Upper lobe of left lung (tissue), 6 donors: ENCODE data around the gene THYN1. TPM values are rescaled to one million over a fixed set of nuclear protein-coding genes. Genes with fewer than 3 reads are reported as not detected.
A peak's percentile ranks its signal among the peaks of the same experiment; 100 is the strongest.

Experiments used
- ATAC-seq, 2 donors: fragments of 200-7000 bp; cut with Tn5 transposase; one replicate each; pipeline ENCODE4 v1.9.1; 2022; ENCODE audit warnings: mild to moderate bottlenecking in 2 of 2, moderate library complexity in 2 of 2; ENCODE audit not compliant: low FRiP score in 2 of 2
- DNase-seq, 2 donors: peaks; one replicate each; pipeline ENCODE4 v3.0.0-alpha.2; 2019 to 2020
- H3K27ac ChIP-seq, 4 donors: fragments of 200-600 bp; sonication (generic); one replicate each; pipeline ENCODE4 v1.5.1; 2016 to 2019
- H3K27me3 ChIP-seq, 4 donors: fragments of 200-600 bp; sonication (generic); one replicate each; pipeline ENCODE4 v1.5.1; 2017 to 2019
- H3K36me3 ChIP-seq, 4 donors: fragments of 200-600 bp; sonication (generic); one replicate each; pipeline ENCODE4 v1.5.1; 2016 to 2019
- H3K4me1 ChIP-seq, 4 donors: fragments of 200-600 bp; sonication (generic); one replicate each; pipeline ENCODE4 v1.5.1; 2018 to 2019
- H3K4me3 ChIP-seq, 4 donors: fragments of 200-600 bp; sonication (generic); one replicate each; pipeline ENCODE4 v1.5.1; 2017 to 2019; ENCODE audit warnings: mild to moderate bottlenecking in 2 of 4, moderate library complexity in 1 of 4
- H3K9me3 ChIP-seq, 4 donors: fragments of 200-600 bp; sonication (generic); one replicate each; pipeline ENCODE4 v1.5.1; 2018 to 2019
- EP300 ChIP-seq, 4 donors: sonication (generic); formaldehyde crosslinking; IDR thresholded peaks; one replicate each; pipeline ENCODE4 v1.5.1; 2017; ENCODE audit warnings: antibody characterized with exemption in 4 of 4, control low read depth in 2 of 4
- POLR2A ChIP-seq, 4 donors: fragments of 450-650 bp; IDR thresholded peaks; one replicate each; pipeline ENCODE4 v1.5.1; 2016 to 2017; ENCODE audit warnings: antibody characterized with exemption in 4 of 4, mild to moderate bottlenecking in 2 of 4
- POLR2AphosphoS5 ChIP-seq, 2 donors: sonication (generic); formaldehyde crosslinking; IDR thresholded peaks; one replicate each; pipeline ENCODE4 v1.5.1; 2017; ENCODE audit warnings: antibody characterized with exemption in 2 of 2
- WGBS, 2 donors: methylation state at CpG; one replicate each; pipeline ENCODE4 v1.1.5; 2017 to 2018; 5-methylcytosine and 5-hydroxymethylcytosine counted together
- total RNA-seq, 6 donors: library from RNA; depleted of rRNA in 4 of 6; stranded (reverse); fragments of >200 nt in 4 of 6; gene quantifications; one replicate each; pipeline versions ENCODE4 v1.1.0 to v1.2.1, GENCODE V29; 2016 to 2021
- TF ChIP-seq, protein P1 (sequence below), 6 experiments: fragments of 450-650 bp in 4 of 6; fragments of 200-600 bp in 2 of 6; sonication (generic) in 2 of 6; IDR thresholded peaks; one replicate each; pipeline ENCODE4 v1.5.1; 2016 to 2019; ENCODE audit warnings: antibody characterized with exemption in 6 of 6
- donor health status: DM: no; HTN: no; CAD: no; lungs with moderate emphysema.
- donor health status: DM: no; HTN: yes; CAD: no; lungs with severe emphysema.

The THYN1 gene
- total RNA-seq, 6 donors from 2014 or later, result 23.2 to 39.8 (median 34.2) TPM

DNA sequence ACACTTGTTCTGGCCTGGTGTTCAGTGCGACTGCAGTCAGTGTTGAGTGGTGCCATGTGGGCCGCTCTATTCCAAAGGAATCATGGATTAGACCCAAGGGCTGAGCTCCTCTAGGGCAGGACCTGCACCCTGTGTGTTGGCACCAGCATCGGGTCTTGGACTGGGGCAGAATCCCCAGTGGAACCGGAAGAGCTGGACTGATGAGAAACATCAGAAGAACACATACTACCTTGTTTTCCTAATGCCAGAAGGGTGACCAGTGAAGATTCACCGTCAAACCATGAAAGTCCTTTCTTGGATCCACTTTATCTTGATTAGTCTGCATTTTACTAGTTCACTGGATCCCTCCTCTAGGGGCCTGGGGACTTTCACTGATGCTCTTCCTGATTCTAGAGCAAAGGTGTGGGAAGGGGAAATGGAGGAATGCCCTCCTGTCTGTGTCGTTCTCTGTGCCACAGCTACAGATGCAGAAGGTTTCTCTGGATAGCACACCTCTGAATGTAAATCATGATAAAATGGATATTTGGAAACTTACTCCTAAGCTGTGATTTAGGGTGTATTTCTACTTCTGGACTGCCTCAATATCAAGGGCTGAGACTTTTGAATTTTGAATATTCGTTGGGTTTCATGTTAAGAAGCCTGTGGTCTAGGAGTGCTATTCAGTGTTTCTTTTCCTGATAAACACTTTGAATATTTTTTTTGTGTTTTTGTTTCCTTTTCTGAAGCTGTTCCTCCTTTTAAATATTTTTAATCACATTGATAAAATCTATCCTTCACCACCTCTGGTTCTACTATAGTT lies 12.0 kb upstream of the THYN1 start:
- Histone ChIP-seq H3K36me3 (peaks cover 8 to 50% (median 33%) of the 10 kb centered on the region in 4 donors), H3K4me1 (peaks cover 13 to 21% (median 16%) of the 10 kb centered on the region in 4 donors), H3K27ac (no peak overlapping the region), H3K27me3 (no peaks in the 10 kb centered on the region), H3K9me3 (no peaks in the 10 kb centered on the region), H3K4me3 (no peak overlapping the region)
- no peak for DNase-seq
- WGBS, 2 donors, result 91 to 92% methylated on average over 6 to 7 of the region's 7 CpGs
- no peak for TF ChIP-seq POLR2A (IDR thresholded peaks at IDR 0.05)
- TF ChIP-seq EP300 (IDR thresholded peaks at IDR 0.05), result no peak
- TF ChIP-seq, protein P1, sequence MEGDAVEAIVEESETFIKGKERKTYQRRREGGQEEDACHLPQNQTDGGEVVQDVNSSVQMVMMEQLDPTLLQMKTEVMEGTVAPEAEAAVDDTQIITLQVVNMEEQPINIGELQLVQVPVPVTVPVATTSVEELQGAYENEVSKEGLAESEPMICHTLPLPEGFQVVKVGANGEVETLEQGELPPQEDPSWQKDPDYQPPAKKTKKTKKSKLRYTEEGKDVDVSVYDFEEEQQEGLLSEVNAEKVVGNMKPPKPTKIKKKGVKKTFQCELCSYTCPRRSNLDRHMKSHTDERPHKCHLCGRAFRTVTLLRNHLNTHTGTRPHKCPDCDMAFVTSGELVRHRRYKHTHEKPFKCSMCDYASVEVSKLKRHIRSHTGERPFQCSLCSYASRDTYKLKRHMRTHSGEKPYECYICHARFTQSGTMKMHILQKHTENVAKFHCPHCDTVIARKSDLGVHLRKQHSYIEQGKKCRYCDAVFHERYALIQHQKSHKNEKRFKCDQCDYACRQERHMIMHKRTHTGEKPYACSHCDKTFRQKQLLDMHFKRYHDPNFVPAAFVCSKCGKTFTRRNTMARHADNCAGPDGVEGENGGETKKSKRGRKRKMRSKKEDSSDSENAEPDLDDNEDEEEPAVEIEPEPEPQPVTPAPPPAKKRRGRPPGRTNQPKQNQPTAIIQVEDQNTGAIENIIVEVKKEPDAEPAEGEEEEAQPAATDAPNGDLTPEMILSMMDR (IDR thresholded peaks at IDR 0.05), result no peak
- TF ChIP-seq POLR2AphosphoS5 (IDR thresholded peaks at IDR 0.05), result no peak
- no peak for ATAC-seq

DNA sequence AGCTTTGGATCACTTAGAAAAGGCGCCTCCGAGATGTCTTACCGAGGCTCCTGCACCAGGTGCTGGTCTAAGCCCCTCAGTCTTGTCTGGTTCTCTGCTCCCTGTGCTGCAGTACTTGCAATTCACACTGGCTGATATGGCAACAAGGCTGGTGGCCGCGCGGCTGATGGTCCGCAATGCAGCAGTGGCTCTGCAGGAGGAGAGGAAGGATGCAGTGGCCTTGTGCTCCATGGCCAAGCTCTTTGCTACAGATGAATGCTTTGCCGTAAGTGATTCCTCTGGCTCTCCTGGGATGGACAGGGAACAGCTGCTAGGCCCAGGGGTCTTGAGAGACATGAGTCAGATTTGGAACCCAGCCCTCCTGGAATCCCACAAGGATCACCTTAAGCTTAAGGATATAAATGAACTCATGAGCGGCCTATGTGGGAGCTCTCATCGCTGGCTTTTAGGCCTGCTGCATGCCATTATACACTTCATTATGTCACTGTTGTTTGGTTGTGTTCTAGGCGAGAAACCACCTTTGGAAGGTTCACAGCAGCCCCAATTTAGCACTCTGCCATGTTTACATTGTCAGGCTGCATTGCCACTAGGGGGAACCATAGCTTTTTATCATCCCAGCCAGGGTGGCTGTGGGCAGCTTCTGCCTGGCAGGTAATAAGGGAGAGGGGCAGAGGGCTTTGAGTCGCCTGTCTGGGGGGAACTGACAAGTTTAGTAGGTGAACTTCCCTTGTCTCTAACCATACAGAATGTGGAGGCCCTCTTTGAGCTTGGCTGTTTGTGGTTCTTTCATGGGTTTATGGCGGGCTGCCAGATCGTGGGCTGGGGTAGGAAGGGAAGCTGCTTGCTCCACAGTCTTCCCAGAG lies 8.7 kb upstream of the THYN1 start:
- WGBS, 2 donors, result 90 to 92% methylated on average over 13 to 14 of the region's 14 CpGs
- H3K4me1 ChIP-seq, result peaks cover 7 to 10% (median 8%) of the 10 kb centered on the region in 4 donors
- peak in 1 of 2 donors; percentile 64 for DNase-seq
- TF ChIP-seq, protein P1 (IDR thresholded peaks at IDR 0.05), result peak in 4 of 6 experiments; percentile 20 to 27 (median 26)
- no peak for TF ChIP-seq POLR2A (IDR thresholded peaks at IDR 0.05)
- no peak overlapping the region for H3K4me3 ChIP-seq
- H3K27ac ChIP-seq, result no peak overlapping the region
- peak in 1 of 2 donors; percentile 25 for ATAC-seq
- H3K9me3 ChIP-seq, result no peaks in the 10 kb centered on the region
- no peaks in the 10 kb centered on the region for H3K27me3 ChIP-seq
- peaks cover 12 to 83% (median 51%) of the 10 kb centered on the region in 4 donors for H3K36me3 ChIP-seq

DNA sequence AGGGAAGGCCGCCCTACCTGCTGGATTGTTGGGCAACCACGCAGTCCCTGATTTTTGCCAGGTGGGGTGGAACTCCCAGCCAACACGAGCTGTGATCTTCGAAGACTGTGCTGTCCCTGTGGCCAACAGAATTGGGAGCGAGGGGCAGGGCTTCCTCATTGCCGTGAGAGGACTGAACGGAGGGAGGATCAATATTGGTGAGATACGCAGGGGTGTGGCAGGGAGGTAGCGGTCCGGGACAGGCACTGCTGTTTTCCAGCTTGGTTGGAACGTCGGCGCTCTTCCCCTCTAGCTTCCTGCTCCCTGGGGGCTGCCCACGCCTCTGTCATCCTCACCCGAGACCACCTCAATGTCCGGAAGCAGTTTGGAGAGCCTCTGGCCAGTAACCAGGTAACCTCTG lies 7.8 kb upstream of the THYN1 start:
- ATAC-seq, result no peak
- Histone ChIP-seq H3K4me1 (peaks cover 0 to 1% (median under 1%) of the 10 kb centered on the region in 4 donors), H3K27me3 (no peaks in the 10 kb centered on the region), H3K4me3 (no peak overlapping the region), H3K36me3 (peaks cover 12 to 85% (median 51%) of the 10 kb centered on the region in 4 donors), H3K27ac (no peak overlapping the region), H3K9me3 (no peaks in the 10 kb centered on the region)
- DNase-seq, result peak in 1 of 2 donors; percentile 13
- WGBS, 2 donors, result 90 to 93% methylated on average over 16 of the region's 16 CpGs
- TF ChIP-seq POLR2AphosphoS5 (IDR thresholded peaks at IDR 0.05) (no peak), POLR2A (IDR thresholded peaks at IDR 0.05) (no peak)

DNA sequence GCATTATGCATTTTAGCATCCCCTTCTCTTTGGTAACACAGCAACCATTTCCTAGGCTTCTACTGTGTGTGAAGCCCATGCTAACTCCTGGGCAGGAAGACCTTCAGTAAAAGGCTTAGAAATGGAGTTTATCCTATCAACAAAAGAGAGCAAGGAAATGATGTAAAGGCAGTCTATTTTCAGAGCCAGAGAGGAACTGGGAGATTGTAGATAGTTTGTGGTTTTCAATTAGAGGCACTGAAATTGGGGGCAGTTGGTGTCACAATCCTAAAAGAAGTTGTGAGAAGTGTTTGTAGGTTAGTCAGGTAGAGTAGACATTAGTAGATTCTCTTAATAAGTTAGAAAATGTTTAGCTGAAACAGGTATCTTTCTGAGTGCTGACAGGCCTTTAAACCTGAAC lies 7.4 kb upstream of the THYN1 start:
- TF ChIP-seq, protein P1 (IDR thresholded peaks at IDR 0.05), result no peak
- TF ChIP-seq EP300 (IDR thresholded peaks at IDR 0.05), result no peak
- no peak for TF ChIP-seq POLR2AphosphoS5 (IDR thresholded peaks at IDR 0.05)
- no peak for TF ChIP-seq POLR2A (IDR thresholded peaks at IDR 0.05)
- Histone ChIP-seq H3K4me1 (peaks cover 0 to under 1% (median 0%) of the 10 kb centered on the region in 4 donors), H3K27ac (no peak overlapping the region), H3K27me3 (no peaks in the 10 kb centered on the region), H3K9me3 (no peaks in the 10 kb centered on the region), H3K4me3 (no peak overlapping the region), H3K36me3 (peaks cover 12 to 84% (median 51%) of the 10 kb centered on the region in 4 donors)
- no peak for DNase-seq
- ATAC-seq, result no peak

DNA sequence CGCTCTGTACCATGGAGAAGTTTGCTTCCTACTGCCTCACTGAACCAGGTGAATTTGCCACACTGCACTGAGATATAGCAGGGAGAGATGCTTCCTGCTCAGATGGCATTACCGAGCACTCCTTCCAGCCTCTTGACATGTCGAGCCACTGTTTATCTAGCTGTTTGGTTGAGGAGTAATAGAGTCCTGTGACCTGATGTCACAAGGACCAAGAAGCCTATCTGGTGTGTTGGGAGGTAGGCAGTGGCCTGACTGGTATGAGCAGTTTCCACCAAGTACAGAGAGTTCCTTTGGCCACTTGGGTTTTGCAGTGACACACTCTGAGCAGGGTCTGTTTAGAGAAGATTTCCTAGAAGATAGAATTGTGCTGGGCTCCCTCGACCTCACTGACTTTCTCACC lies 5.4 kb upstream of the THYN1 start:
- Histone ChIP-seq H3K27ac (no peak overlapping the region), H3K9me3 (no peaks in the 10 kb centered on the region), H3K36me3 (peaks cover 12 to 69% (median 44%) of the 10 kb centered on the region in 4 donors), H3K4me3 (no peak overlapping the region), H3K27me3 (no peaks in the 10 kb centered on the region), H3K4me1 (peaks cover 9 to 17% (median 14%) of the 10 kb centered on the region in 4 donors)
- WGBS, 2 donors, result 55 to 84% methylated on average over 4 of the region's 4 CpGs
- peak in 1 of 2 donors; percentile 46 for DNase-seq
- TF ChIP-seq, protein P1 (IDR thresholded peaks at IDR 0.05), result no peak
- peak in 1 of 4 donors; percentile 62 for TF ChIP-seq EP300 (IDR thresholded peaks at IDR 0.05)
- ATAC-seq, result peak in 1 of 2 donors; percentile 60
